HG03432 (cell line): ENCODE results near the gene LEP.
"Not testable (repeated sequence)": the region's sequence is repeated elsewhere in the genome, so short reads cannot be mapped to it uniquely, and the experiment has no call there.

ENCODE experiments used
- ATAC-seq: cut with Tn5 transposase; IDR thresholded peaks from one replicate; pipeline ENCODE4 v1.9.1; 2021; ENCODE audit warnings: mild to moderate bottlenecking, moderate library complexity; ENCODE audit not compliant: unreplicated experiment

Gene LEP

DNA sequence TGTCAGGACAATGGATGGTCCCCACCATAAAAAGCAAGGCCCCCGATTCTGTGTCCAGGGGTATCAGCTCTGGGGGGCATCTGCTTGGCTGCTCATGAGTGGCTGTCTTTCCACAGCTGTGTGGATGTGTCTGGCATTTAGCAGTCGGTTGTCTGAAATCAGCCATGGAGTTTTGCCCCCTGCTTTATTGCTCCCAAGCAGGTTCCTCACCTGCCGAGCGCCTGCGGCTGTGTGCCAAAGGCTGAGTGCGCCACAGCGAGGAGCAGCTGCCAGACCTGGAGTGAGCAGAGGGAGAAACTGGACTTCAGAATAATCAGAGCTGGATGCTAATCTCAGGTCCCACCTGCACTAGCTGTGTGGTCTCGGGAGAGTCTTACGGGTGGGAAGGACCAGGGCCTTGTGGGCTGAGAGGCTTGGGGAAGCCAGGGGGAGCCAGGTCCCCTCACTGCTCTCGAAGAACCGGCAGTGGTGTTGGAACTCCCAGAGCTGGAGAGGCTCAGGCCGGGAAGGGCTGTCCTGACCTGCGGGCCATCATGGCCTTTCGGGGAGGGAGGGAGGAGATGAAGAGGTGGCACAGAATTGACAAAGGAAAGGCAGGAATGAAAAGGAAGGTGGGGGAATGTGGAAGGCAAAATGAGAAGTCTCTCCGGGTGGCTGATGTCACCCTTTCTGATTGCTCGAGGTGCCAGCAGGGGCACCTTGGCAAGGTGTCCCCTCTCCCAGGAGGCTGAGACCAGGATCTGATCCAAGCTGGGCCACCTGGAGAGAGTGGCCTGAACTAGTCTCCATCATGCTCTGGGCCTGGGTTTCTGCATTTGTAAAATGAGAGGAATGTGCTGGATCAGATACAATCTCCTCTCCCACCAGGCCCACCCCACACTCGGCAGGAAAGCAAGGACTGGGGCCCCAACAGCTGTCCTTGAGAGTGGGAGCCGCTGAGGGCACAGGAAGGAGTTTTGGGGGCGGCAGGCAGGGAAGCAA is 30.2 kb upstream of the LEP start:
- ATAC-seq: no peak

DNA sequence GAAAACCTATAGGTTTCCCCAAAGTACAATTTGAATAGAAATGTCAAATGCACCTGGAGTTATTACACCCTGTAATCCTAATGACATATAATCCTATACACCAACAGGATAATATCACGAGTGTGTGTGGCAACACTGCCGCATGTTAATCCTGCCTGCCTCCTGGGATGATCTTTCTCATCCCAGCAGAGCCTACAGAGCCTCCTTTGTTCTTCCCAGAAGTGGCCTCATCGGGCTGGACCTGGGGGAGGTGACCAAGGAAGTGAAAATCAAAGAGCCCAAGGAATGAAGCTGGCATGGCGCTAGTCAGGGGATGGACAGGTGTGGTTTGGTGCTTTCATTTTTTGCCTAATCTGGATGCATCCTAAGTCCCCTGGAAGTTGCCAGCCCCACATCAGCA is 29.5 kb upstream of the LEP start:
- no peak for ATAC-seq

GRCh38 chr7:128214463-128214862 is 26.6 kb upstream of the LEP start:
- ATAC-seq: no peak

DNA sequence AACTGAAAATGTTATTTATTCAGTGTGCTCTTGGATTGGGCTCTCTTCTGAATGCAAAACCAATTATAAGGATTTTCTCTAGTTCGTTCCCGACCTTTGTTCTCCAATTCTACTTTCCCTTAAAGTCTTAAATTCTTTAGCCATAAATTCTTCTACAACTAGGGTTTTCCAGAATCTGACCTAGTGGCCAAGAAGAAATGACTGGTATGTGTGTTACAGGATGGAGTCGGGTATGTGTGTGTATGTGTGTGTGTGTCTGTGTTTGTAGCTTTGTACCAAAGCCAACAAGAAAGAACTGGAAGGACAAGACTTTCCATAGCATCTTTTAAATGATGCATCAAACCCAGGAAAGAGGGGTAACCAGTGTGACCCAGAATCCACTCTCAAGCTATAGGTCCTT is 25.8 kb upstream of the LEP start:
- ATAC-seq: no peak

- no peak for ATAC-seq
Observed at GRCh38 chr7:128215739-128216138, 25.3 kb upstream of the LEP start.

- ATAC-seq: no peak
Observed at GRCh38 chr7:128217030-128217805, 23.9 kb upstream of the LEP start.

GRCh38 chr7:128217967-128218652 is 23.0 kb upstream of the LEP start:
- no peak for ATAC-seq

DNA sequence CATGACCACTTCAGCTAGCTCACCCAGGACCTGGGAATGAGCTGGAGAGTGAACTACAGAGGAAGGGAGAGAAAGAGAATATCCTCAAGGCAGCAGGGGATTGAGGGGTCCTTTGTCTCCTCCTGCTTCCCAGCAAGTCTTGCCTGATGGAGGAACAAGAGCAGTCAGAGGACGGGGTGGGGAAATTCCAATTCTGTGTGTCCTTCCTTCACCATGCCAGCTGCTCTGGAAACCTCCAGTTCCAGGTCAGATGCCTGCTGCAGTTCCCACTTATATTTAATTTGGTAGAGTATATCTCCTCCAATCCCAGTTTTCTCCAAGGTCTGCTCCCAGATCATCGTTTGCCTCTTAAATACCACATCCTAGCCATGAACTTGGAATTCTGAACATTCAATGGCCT is 21.4 kb upstream of the LEP start:
- no peak for ATAC-seq

- peak; percentile 46 for ATAC-seq
Observed at GRCh38 chr7:128221929-128222403, 19.1 kb upstream of the LEP start.

DNA sequence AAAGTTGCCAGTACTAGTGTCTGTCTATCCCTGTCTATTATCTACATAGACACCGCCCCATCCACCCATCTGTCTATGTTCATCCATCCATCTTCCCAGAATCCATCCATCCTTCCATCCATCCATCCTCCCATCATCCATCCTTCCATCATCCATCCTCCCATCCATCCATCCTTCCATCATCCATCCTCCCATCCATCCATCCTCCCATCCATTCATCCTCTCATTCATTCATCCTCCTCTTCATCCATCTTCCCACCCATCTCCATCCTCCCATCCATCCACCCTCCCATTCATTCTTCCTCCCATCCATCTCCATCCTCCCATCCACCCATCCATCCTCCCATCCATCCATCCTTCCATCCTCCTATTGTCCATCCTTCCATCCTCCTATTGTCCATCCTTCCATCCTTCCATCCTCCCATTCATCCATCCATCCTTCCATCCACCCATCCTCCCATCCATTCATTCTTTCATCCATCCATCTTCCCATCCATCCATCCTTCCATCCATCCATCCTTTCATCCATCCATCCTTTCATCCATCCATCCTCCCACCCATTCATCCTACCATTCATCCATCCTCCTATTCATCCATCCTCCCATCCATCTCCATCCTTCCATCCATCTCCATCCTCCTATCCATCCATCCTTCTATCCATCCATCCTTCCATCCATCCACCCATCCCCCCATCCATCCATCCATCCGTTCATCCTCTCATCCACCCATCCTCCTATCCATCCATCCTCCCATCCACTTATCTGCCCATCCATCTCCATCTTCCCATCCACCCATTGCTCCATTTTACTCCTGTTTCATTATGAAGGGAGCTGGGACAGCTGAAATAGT is 14.7 kb upstream of the LEP start:
- ATAC-seq: no peak

- no peak for ATAC-seq
Observed at GRCh38 chr7:128227271-128227670, 13.8 kb upstream of the LEP start.

- no peak for ATAC-seq
Observed at GRCh38 chr7:128231021-128231420, 10.1 kb upstream of the LEP start.

- no peak for ATAC-seq
Observed at GRCh38 chr7:128231677-128232076, 9.4 kb upstream of the LEP start.

GRCh38 chr7:128233471-128233870 is 7.6 kb upstream of the LEP start:
- no peak for ATAC-seq

GRCh38 chr7:128234476-128235026 is 6.5 kb upstream of the LEP start:
- no peak for ATAC-seq

DNA sequence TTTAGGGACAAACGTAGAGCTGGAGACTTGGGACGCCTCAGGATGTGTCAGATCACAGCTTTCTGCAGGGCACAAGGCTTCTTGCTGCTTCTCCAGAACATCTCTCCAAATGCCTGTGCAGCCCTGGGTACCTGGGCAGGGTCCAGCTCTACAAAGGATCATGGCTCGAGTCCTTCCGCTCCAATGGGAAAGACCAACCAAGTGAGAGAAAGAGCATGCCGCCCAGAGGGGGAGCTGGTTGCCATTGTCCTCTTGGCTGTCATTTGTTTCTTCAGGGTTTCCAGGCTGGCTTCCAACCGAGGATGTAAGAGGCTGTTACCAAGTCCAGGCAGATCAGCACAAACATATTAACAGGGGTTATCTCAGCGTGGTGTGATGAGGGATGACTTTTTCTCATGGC is 5.6 kb upstream of the LEP start:
- ATAC-seq: no peak

DNA sequence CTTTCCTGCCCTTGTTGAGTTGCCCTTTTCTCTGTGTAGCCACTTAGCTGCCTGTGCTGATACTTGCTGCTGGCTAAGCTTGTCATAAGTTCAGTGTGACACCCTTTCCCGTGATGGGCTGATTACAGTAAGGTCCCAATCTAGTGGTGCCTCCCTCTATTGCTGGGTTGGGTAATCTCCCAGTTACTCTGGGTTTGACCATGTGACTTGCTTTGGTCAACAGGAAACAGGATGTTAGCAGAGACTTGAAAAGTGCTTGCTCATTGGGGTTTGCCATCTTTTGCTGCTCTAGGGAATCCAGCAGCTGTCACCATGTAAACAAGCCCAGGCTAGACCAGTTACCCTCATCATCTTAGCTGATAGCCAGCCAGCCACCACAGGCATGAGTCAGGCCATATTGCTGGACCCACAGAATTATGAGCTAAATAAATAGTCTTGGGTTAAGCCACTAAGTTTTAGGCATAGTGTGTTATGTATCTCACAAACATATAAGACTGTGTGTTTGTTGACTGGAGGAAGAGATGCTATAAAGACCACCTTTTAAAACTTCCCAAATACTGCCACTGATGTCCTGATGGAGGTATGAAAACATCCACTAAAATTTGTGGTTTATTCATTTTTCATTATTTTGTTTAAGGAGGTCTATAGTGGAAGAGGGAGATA is 4.0 kb upstream of the LEP start:
- ATAC-seq: no peak

DNA sequence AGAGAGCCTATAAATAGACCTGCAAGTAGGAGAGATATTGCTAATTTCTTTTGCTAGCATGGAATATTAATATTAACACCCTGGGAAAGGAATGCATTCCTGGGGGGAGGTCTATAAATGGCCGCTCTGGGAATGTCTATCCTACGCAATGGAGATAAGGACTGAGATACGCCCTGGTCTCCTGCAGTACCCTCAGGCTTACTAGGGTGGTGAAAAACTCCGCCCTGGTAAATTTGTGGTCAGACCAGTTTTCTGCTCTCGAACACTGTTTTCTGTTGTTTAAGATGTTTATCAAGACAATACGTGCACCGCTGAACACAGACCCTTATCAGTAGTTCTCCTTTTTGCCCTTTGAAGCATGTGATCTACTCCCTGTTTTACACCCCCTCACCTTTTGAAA is 1.9 kb upstream of the LEP start:
- ATAC-seq: not testable (repeated sequence)

GRCh38 chr7:128242661-128243060 is 1.6 kb downstream of the LEP start:
- no peak for ATAC-seq

GRCh38 chr7:128243273-128243672 is 2.2 kb downstream of the LEP start:
- ATAC-seq: no peak
